ENCODE results near the gene SMCO4.
"Not testable (repeated sequence)": the region's sequence is repeated elsewhere in the genome, so short reads cannot be mapped to it uniquely, and the experiment has no call there.

Gene SMCO4

DNA sequence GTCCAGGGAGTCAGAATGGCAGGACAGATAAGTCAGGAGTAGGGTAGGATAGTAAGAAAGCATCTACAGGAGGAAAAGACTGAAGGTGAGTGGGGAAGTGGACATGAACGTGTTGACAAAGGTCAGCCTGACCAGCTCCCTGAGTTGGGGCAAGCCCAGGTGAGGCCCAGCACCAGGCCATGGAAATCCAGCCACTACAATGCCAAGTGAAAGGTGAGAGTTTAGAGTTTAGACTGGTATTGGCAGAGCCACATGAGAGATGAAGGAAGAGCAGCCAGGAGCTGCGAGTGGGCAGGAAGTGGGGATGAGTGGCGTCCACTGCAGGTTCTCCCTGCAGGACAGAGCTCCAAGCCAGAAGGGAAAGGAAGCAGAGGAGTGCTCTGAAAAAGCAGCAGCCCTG, 16.5 kb upstream of the SMCO4 start:
- no peak for DNase-seq

GRCh38 chr11:93552874-93553273, 9.7 kb upstream of the SMCO4 start:
- DNase-seq, result no peak

- DNase-seq, result no peak
These were observed 6.8 kb upstream of the SMCO4 start for GRCh38 chr11:93549976-93550375.

DNA sequence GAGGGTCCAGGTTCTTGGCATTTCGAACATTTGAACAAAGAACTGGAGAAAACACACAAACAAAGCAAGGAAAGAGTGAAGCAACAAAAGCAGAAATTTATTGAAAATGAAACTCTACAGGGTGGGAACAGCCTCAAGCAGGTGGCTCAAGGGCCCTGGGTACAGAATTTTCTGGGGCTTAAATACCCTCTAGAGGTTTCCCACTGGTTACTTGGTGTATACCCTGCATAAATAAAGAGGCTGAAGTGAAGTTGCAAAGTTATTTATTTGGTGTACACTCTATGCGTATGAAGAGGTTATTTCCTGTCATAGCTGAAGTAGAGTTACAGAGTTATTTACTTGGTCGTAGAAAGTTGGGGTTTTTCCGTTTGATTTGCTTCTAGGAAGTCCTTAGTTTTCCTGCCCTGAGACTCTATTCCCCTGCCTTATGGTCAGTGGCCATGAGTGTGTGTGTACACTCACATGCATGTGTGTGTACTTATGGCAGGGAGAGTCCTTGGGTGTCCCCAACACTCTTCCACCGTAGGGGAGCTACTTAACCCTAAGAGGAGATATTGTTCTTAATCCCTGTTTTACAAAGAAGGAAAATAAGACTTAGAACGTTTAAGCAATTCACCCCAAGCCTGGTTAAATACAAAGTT, 5.6 kb upstream of the SMCO4 start:
- DNase-seq, result no peak

- no peak for DNase-seq
These were observed 4.6 kb upstream of the SMCO4 start for GRCh38 chr11:93547773-93548172.

DNA sequence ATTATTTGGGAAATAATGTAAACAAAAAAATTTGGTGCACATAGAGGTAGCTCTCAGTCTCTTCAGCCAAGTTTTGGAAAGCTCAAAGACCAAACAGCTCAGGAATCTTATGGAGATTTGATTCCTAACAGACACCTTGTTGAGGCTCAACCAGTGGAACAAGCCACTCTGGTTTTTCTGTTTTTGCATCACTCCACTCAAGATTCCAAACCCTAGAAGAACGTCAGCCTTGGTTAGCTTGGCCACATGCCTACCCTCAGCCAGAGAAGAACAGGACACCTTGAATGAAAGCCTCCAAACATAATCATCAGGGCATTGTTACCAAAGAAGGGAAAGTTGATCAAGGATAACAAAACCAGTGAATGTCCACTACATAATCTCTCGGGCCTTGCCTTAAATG, 3.8 kb upstream of the SMCO4 start:
- DNase-seq, result no peak

- no peak for DNase-seq
These were observed 2.4 kb upstream of the SMCO4 start for GRCh38 chr11:93545566-93545965.

DNA sequence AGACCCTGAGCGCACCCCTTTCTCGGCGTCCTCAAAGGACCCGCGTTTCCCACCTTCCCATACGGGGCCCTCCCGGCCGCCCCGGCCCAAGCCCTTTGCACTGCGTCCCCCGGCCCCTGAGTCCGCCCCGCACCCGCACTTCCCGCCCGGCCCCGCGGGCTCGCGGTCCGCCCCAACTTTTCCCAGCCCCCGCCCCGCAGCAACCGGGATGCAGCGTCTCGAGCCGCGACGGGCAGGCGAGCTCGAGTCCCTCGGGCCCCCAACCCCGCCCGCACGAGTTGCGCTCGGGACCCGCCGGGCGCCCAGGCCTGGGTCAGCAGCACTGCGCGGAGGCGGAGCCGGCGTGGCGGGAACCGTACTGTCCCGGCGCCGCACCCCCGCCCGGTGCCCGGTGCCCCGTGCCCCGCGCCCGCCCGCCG, 371 bp downstream of the SMCO4 start:
- DNase-seq, result no peak

DNA sequence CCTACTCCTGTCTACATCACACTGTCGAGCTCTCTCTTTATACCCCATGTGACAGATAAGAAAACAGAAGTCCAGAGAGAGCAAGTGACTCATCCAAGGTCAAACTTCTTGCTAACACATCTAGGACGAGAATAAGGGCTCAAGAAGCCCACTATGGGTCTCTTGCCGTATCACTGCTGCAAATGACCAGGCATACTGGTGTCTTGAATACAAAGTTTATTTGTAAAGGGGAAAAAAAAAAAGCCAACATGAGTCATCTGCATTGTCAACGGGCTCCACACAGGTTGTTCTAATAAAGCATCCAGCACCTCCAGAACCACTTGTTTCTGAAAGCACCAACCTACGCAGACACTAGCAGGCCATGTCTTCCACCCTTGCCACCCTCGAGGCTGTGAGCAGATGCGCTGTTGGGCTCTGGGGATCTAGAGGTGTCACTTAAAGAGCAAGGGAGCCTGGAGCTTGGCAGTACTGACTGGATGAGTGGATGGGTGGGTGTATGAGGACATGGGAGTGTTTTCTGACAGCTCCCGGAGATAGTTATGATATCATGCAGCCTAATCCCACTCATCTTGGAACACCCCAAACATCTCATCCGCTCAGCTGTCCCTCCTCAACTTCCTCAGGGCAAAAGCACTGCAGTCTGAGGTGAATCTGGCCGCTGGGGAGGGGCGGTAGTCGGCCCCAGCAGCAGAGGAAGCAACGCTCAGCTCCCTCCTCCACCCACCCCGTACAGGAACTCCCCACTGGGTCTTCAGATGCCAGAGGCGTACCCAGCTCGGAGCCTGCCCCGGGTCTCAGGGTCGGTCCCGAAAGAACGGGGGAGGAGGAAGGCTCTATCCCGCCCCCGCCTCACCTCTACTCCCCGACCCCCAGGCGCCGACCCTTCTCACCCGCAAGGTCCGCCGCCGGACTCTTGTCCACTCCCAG, 1.0 kb downstream of the SMCO4 start:
- DNase-seq, result peak; percentile 22

DNA sequence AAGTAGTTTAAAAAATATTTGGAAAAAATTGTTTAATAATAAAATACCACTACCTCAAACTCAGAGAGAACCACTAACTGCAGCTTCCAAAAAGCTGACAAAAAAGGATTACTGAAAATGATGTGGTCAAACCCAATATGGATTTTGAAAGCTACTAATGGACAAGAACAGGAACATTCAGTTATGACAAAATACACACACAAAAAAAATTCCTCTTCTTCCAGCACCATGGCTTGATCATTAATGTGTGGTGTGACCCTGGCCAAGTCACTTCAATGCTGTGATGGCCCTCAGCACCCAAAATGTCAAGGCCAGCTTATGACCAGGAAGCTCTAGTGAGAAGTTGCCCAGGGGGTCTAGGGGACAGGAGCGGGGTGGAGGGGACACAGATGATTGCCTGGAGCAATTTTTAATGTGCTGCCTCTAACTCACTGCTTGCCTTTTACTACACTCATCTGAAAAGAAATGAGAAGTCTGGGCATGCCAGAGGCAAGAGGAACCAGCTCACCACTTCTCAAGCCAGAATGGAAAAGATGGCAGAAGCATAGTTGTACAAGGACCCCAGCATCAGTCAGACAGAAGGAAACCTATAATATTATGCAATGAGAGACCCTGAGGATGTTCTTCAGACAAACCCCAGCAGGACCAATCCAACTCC, 2.2 kb downstream of the SMCO4 start:
- no peak for DNase-seq

DNA sequence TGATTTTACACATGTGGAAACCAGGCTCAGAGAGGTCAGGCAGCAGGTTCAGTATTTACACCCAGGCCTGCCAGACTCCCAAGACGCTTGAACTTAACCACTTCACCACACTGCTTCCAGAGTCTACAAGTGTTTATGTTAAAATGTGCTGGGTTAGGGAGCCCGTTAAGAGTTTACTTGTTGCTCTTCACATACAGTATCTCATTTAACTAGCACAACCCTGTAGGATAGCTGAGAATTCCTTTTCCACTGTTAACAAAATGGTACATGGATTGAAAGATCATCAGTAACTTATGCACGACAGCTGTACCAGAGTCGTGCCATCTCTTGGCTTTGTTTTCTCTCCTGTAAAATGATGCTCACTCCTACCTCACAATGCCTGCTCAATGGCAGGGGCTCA, 2.9 kb downstream of the SMCO4 start:
- no peak for DNase-seq

DNA sequence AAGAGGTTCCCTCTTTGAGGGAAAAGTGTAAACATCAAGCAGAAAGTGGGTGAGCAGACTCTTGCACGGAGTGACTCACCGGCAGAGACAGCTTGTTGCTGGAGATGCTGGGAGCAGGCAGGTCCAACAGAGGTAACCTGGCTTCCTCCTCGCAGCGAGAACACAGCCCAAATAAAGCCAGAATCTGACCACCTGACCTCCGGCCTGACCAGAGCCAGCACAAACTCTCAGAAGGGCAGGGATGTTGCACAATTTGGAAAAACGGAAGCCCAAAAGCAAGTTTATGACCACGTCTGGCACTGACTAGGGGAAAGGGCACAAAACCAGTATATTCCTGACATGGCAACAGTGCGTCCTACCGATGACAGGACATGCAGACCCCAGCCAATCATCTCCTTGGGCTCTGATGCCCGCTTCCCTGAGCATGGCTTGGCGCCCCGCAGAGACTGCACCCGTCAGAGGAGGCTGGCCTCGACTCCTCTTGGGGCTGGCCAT, 5.4 kb downstream of the SMCO4 start:
- no peak for DNase-seq

DNA sequence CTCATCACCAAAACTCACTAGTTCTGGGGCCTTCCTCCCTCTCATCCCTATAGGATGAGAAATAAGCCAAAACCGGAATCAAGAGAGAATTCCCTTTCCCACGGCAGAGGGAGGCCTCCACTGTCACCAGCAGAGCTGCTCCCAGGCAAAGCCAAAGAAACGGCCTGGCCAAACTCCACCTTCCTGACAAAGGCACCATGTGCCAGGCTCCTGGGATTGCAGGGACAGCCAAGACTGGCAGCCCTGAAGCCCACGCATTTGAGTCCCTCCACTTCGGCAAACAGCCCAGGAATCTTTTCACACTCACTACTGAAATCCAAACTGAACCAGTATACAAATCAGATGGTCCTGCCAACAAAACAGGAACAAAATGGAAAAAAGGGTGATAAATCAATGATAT, 6.1 kb downstream of the SMCO4 start:
- no peak for DNase-seq

GRCh38 chr11:93536101-93536861, 6.9 kb downstream of the SMCO4 start:
- DNase-seq, result no peak

DNA sequence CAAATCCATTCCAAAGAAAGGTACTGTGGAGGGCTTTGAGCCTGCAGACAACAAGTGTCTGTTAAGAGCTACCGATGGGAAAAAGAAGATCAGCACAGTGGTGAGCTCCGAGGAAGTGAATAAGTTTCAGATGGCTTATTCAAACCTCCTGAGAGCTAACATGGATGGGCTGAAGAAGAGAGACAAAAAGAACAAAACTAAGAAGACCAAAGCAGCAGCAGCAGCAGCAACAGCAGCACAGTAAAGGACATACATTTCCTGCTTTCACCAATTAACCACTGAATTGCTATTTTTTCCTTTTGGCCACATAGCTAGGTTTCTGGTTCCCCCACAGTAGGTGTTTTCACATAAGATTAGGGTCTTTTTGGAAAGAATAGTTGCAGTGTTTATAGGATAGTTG, 7.6 kb downstream of the SMCO4 start:
- not testable (repeated sequence) for DNase-seq

- DNase-seq, result no peak
These were observed 10.4 kb downstream of the SMCO4 start for GRCh38 chr11:93532806-93533205.

DNA sequence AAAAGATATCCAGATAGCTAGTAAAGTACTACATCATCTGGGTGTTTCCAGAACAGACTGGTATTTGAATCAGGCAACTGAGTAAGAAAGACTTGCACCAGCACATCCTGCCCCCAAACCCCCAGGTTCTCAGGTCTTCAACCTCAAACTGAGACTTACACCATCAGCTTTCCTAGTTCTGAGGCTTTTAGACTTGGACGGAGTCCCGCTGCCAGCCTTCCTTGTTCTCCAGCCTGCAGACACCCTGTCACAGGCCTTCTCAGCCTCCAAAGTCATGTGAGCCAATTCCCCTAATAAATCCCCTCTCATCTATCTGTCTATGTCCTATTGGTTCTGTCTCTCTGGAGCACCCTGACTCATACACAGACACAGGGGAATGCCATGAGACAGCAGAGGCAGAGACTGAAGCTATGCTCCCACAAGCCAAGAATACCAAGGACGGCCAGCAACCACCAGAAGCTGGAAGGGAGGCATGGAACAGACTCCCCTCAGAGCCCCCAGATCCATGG, 10.9 kb downstream of the SMCO4 start:
- no peak for DNase-seq

- no peak for DNase-seq
These were observed 12.7 kb downstream of the SMCO4 start for GRCh38 chr11:93530468-93530826.

- DNase-seq, result no peak
These were observed 13.3 kb downstream of the SMCO4 start for GRCh38 chr11:93529707-93530467.

- DNase-seq, result no peak
These were observed 14.2 kb downstream of the SMCO4 start for GRCh38 chr11:93528757-93529645.

GRCh38 chr11:93528252-93528651, 14.9 kb downstream of the SMCO4 start:
- DNase-seq, result no peak
